GM23248 (cell line): ENCODE data around the gene RESF1. TPM values are rescaled to one million over a fixed set of nuclear protein-coding genes. Genes with fewer than 3 reads are reported as not detected.

Experiments
- DNase-seq: peaks from one replicate; pipeline ENCODE4 v3.0.0-alpha.2; 2015
- H2AFZ ChIP-seq: fragments of 200-600 bp; sonication (generic); 2 replicates; pipeline ENCODE4 v1.6.1; 2016; ENCODE audit warnings: antibody characterized with exemption
- H3F3A ChIP-seq: fragments of 200-600 bp; sonication (generic); 2 replicates; pipeline ENCODE4 v1.6.1; 2016; ENCODE audit warnings: mild to moderate bottlenecking, antibody characterized with exemption, mixed run types; ENCODE audit not compliant: insufficient read depth
- H3K27ac ChIP-seq: fragments of 200-600 bp; sonication (generic); 2 replicates; pipeline ENCODE4 v1.5.1; 2016; ENCODE audit warnings: mild to moderate bottlenecking
- H3K27me3 ChIP-seq: fragments of 200-600 bp; sonication (generic); replicated peaks from 2 replicates; pipeline ENCODE4 v1.6.1; 2016; ENCODE audit warnings: mild to moderate bottlenecking; ENCODE audit not compliant: insufficient read depth
- H3K36me3 ChIP-seq: fragments of 200-600 bp; sonication (generic); 2 replicates; pipeline ENCODE4 v1.6.1; 2016; ENCODE audit warnings: low read depth, mild to moderate bottlenecking
- H3K4me1 ChIP-seq: fragments of 200-600 bp; sonication (generic); 2 replicates; pipeline ENCODE4 v1.6.1; 2016; ENCODE audit warnings: mild to moderate bottlenecking; ENCODE audit not compliant: insufficient read depth
- H3K4me2 ChIP-seq: fragments of 200-600 bp; sonication (generic); one replicate; pipeline ENCODE4 v1.6.1; 2016; ENCODE audit warnings: mild to moderate bottlenecking; ENCODE audit not compliant: unreplicated experiment
- H3K4me3 ChIP-seq: fragments of 200-600 bp; sonication (generic); 2 replicates; pipeline ENCODE4 v1.5.1; 2016; ENCODE audit warnings: mild to moderate bottlenecking
- H3K79me2 ChIP-seq: fragments of 200-600 bp; sonication (generic); 2 replicates; pipeline ENCODE4 v1.6.1; 2016; ENCODE audit warnings: mild to moderate bottlenecking; ENCODE audit not compliant: insufficient read depth
- H3K9ac ChIP-seq: fragments of 200-600 bp; sonication (generic); 2 replicates; pipeline ENCODE4 v1.6.1; 2016; ENCODE audit warnings: mild to moderate bottlenecking
- H3K9me2 ChIP-seq: fragments of 200-600 bp; sonication (generic); 2 replicates; pipeline ENCODE4 v1.6.1; 2016; ENCODE audit warnings: mixed run types, mild to moderate bottlenecking, moderate library complexity; ENCODE audit not compliant: insufficient read depth
- H3K9me3 ChIP-seq: fragments of 200-600 bp; sonication (generic); one replicate; pipeline ENCODE4 v1.6.1; 2017; ENCODE audit warnings: low read depth
- H4K20me1 ChIP-seq: fragments of 200-600 bp; sonication (generic); 2 replicates; pipeline ENCODE4 v1.6.0; 2016; ENCODE audit not compliant: insufficient read depth
- EZH2 ChIP-seq: fragments of 200-600 bp; sonication (generic); IDR thresholded peaks from 2 replicates; pipeline ENCODE4 v1.6.1; 2018; ENCODE audit warnings: antibody characterized with exemption, mild to moderate bottlenecking; ENCODE audit not compliant: insufficient read depth, poor library complexity, severe bottlenecking
- EZH2phosphoT487 ChIP-seq: fragments of 200-600 bp; sonication (generic); IDR thresholded peaks from 2 replicates; pipeline ENCODE4 v1.6.1; 2018; ENCODE audit warnings: antibody characterized with exemption, moderate library complexity, mild to moderate bottlenecking, low read depth; ENCODE audit not compliant: insufficient read depth
- WGBS, 2 experiments: methylation state at CpG; one replicate each; pipeline ENCODE4 v1.1.6; 2015 to 2017; ENCODE audit warnings: low lambda C conversion rate in 2 of 2, low coverage in 1 of 2; ENCODE audit errors: missing lambda C conversion rate in 2 of 2; 5-methylcytosine and 5-hydroxymethylcytosine counted together
- in situ Hi-C: fragments of 300-500 bp; cut with MboI; formaldehyde crosslinking; loops from 2 replicates; pipeline ENCODE4 v1.15.0; 2020
- polyA plus RNA-seq: library from polyadenylated mRNA; unstranded; fragments of >200 nt; fragmentation: Nextera tagmentation; extraction: Ambion mirVana; gene quantifications from 2 replicates; pipeline ENCODE4 v1.2.1, GENCODE V29; 2016
- total RNA-seq: library from RNA; depleted of rRNA; stranded (reverse); fragments of >200 nt; shearing (Covaris generic); gene quantifications from 2 replicates; pipeline ENCODE4 v1.2.3, GENCODE V29; 2014; rRNA removed

The RESF1 gene
- total and polyA plus RNA-seq, 2 experiments from 2014 or later, result 8.3 to 8.4 TPM

DNA sequence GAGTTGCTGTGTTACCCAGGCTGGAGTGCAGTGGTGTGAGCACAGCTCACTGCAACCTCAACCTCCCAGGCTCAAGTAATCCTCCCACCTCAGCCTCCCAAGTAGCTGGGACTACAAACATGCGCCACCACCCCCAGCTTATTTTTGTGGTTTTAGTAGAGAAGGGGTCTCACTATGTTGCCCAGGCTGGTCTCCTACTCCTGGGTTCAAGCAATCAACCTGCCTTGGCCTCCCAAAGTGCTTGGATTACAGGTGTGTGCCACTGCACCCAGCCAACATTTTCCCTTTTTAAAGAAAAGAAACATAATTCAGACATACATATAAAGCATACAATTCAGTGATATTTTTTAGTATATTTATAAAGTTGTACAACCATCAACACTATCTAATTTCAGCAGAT lies 44.4 kb downstream of the RESF1 start:
- Histone ChIP-seq H3K9me2 (no peaks in the 10 kb centered on the region), H3K4me1 (0 out of 2 replicates have a peak, but pooled peaks cover 3% of the 10 kb centered on the region), H4K20me1 (no peaks in the 10 kb centered on the region), H3K4me3 (no peak overlapping the region), H3K9ac (no peak overlapping the region), H3K36me3 (peaks cover 3% of the 10 kb centered on the region; the same call in 1 of the 2 replicates), H2AFZ (no peak overlapping the region), H3K9me3 (no peaks in the 10 kb centered on the region), H3K79me2 (no peaks in the 10 kb centered on the region), H3K4me2 (no peak overlapping the region), H3K27me3 (no peaks in the 10 kb centered on the region), H3K27ac (no peak overlapping the region), H3F3A (no peaks in the 10 kb centered on the region)
- WGBS, 2 experiments, result 91 to 100% methylated on average over 1 of the region's 1 CpG
- no peak for TF ChIP-seq EZH2
- no peak for TF ChIP-seq EZH2phosphoT487
- DNase-seq, result no peak
- in situ Hi-C loops, result no loop called here

DNA sequence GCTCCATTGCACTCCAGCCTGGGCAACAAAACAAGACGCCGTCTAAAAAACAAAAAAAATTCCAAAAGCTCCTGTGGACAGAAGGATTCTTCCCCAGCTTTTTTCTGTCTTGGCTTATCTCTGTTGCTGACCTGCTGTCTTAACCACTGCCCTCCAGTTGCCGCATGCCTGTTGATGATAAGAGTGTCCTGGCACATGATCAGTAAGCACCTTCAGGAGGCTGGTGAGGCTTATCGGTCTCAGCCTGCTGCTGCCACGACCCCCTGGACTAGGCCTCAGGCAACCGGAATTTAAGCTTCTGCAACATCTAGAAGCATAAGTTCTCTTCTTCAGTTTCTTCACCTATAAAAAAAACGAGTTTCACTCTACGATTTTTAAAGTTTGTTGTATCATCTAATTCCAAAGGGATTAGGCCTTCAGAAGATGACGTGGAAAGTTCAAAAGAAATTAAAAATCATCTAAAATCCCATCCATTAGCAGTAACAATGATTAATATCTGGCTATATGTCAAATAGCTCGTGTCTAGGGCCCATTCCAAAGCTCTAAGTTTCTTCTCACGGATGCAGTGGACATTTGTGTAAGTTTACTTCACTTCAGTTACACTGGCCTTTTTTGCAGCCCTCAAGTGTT lies 46.4 kb downstream of the RESF1 start:
- H3K36me3 ChIP-seq, result no peaks in the 10 kb centered on the region
- H3K27me3 ChIP-seq, result no peaks in the 10 kb centered on the region
- no peak overlapping the region for H3K27ac ChIP-seq
- in situ Hi-C loops, result no loop called here
- no peaks in the 10 kb centered on the region for H3K9me2 ChIP-seq
- WGBS, 2 experiments, result 59 to 62% methylated on average over 11 of the region's 11 CpGs
- H3K9me3 ChIP-seq, result no peaks in the 10 kb centered on the region
- no peak for DNase-seq
- no peaks in the 10 kb centered on the region for H3K79me2 ChIP-seq
- no peaks in the 10 kb centered on the region for H4K20me1 ChIP-seq
- H2AFZ ChIP-seq, result no peak overlapping the region
- H3K4me2 ChIP-seq, result no peak overlapping the region
- H3F3A ChIP-seq, result no peaks in the 10 kb centered on the region
- H3K9ac ChIP-seq, result no peak overlapping the region
- H3K4me1 ChIP-seq, result 0 out of 2 replicates have a peak, but pooled peaks cover 3% of the 10 kb centered on the region
- H3K4me3 ChIP-seq, result no peak overlapping the region
- TF ChIP-seq EZH2phosphoT487 (no peak), EZH2 (no peak)

Other genes with a start within 250 kb of the RESF1 start
- 5.7 and 12.9 TPM in 2 replicates for gene AMN1, start 230.4 kb upstream of the RESF1 start, total RNA-seq
- 5.0 and 5.2 TPM in 2 replicates for gene AMN1, start 230.4 kb upstream of the RESF1 start, polyA plus RNA-seq
- 9.7 and 18.7 TPM in 2 replicates for gene BICD1, start 147.4 kb downstream of the RESF1 start, total RNA-seq
- gene BICD1, start 147.4 kb downstream of the RESF1 start, polyA plus RNA-seq, result 19.9 and 20.6 TPM in 2 replicates